Immature natural killer cell (primary cell): ENCODE measurements around the gene ADAMTSL2. TPM values are rescaled to one million over a fixed set of nuclear protein-coding genes. Genes with fewer than 3 reads are reported as not detected.

ENCODE experiments used
- DNase-seq, 3 donors: peaks; one replicate each; pipeline ENCODE4 v3.0.0; 2022; ENCODE audit warnings: mixed read lengths in 1 of 3
- H3K27ac Mint-ChIP-seq, 6 donors: one replicate each; pipeline ENCODE4 v1.8.0; 2020; ENCODE audit warnings: mixed read lengths in 6 of 6, mild to moderate bottlenecking in 5 of 6, inconsistent platforms in 4 of 6, moderate library complexity in 3 of 6
- H3K27me3 Mint-ChIP-seq, 3 donors: one replicate each; pipeline ENCODE4 v1.8.0; 2020 to 2021; ENCODE audit warnings: low read depth in 3 of 3, mild to moderate bottlenecking in 3 of 3, mixed read lengths in 3 of 3, moderate library complexity in 3 of 3, inconsistent platforms in 1 of 3
- H3K36me3 Mint-ChIP-seq, 3 donors: one replicate each; pipeline ENCODE4 v1.8.0; 2020; ENCODE audit warnings: mixed read lengths in 3 of 3, inconsistent platforms in 2 of 3, mild to moderate bottlenecking in 2 of 3
- H3K4me1 Mint-ChIP-seq, 2 donors: one replicate each; pipeline ENCODE4 v1.8.0; 2020; ENCODE audit warnings: inconsistent platforms in 2 of 2, mild to moderate bottlenecking in 2 of 2, mixed read lengths in 2 of 2, moderate library complexity in 1 of 2
- H3K4me3 Mint-ChIP-seq, 5 donors: one replicate each; pipeline ENCODE4 v1.8.0; 2020; ENCODE audit warnings: mild to moderate bottlenecking in 5 of 5, mixed read lengths in 5 of 5, inconsistent platforms in 3 of 5, moderate library complexity in 3 of 5
- H3K9me3 Mint-ChIP-seq, 6 donors: one replicate each; pipeline ENCODE4 v1.8.0; 2020; ENCODE audit warnings: mild to moderate bottlenecking in 6 of 6, mixed read lengths in 6 of 6, inconsistent platforms in 4 of 6, moderate library complexity in 3 of 6
- polyA plus RNA-seq, 3 donors: library from polyadenylated mRNA; unstranded; fragments of 300-500 nt; fragmentation: Illumina TruSeq; gene quantifications; one replicate each; pipeline ENCODE4 v1.2.3, GENCODE V29; 2021

Gene ADAMTSL2
- polyA plus RNA-seq, 3 donors from 2014 or later, result not detected

DNA sequence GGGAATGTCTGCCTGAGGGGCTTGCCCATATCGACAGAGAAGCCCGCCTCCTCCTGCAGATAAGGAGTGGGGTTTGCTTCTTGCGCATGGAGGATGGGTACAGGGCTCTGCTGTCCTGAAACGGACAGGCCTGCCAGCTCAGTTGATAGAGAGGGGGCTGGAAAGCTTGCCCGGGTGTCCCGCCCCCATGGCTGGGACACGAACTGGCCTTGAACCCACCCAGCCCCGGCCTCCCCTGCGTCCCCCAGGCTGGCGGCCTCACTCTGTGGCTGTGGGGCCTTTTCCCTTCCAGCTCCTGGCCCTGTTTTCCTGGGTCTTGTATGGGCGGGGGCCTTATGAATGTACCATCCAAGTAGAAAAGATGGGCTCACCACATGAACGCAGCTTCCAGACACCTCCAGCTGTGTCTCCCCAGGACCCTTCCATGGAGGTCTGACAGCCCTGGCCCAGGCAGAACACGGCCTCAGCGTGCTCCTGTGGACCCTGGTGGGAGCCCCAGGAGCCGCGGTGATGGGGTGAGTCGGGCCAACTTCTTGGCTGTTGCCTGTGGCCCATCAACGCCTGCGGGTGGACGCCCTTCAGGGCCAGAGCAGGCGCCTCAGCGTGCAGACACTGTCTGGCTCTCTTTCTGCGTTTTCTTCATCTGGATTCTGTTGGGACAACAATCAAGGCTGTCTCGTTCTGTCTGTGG, 39.7 kb upstream of the ADAMTSL2 start:
- no peak for DNase-seq
- Mint-ChIP-seq H3K36me3 (no peaks in the 10 kb centered on the region), H3K4me3 (no peak overlapping the region), H3K9me3 (no peaks in the 10 kb centered on the region), H3K27me3 (peaks cover 0 to 5% (median 0%) of the 10 kb centered on the region in 3 donors), H3K27ac (no peak overlapping the region), H3K4me1 (no peaks in the 10 kb centered on the region)

GRCh38 chr9:133495327-133496293, 38.9 kb upstream of the ADAMTSL2 start:
- Mint-ChIP-seq H3K27ac (no peak overlapping the region), H3K4me1 (no peaks in the 10 kb centered on the region), H3K36me3 (no peaks in the 10 kb centered on the region), H3K27me3 (peaks cover 0 to 8% (median 0%) of the 10 kb centered on the region in 3 donors), H3K4me3 (no peak overlapping the region), H3K9me3 (no peaks in the 10 kb centered on the region)
- no peak for DNase-seq

DNA sequence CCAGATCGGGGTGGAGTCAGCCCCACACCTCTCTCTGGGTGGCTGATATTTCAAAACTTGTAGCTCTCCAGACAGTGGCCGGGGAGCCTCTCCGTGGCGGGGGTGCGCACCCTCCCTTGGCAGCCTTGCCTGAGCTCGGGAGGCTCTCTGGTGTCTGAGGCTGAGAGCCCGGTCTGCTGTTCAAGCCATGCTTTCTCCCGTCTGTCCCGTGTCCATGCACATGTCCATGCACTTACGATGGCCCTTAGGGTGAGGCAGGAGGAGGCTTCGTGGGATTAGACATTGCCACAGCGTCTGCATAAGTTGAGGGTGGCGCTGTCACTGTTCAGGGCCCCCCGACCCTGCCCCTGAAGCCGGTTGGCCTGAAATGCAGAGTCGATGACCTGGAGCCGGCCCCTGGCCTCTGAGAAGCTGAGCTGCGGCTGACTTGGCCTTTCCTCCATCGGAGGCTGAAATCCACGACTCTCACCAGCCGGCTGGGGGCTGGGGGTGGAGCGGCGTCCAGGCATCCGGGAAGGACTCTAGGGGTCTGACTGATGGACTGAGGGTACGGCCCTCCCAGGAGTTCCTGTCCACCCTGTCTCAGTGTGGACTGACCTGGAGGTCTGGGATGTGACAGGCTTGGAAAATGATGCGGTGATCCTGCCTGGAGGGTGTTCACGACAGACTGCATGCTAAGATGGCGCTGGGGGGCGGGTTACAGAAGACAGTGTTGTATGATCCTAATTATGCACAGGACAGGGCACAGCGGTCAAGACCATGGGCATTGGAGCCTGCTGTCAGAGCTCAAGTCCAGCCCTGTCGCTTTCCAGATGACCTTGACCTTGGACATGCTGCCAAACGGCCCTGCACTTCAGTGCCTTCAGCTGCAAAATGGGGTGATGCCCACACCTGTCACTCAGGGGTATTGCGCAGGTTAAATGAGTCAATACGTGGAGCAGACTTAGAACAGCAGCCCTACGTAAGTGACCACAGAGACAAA, 37.4 kb upstream of the ADAMTSL2 start:
- H3K4me1 Mint-ChIP-seq, result no peaks in the 10 kb centered on the region
- H3K9me3 Mint-ChIP-seq, result peaks cover 0 to 13% (median 7%) of the 10 kb centered on the region in 6 donors
- H3K36me3 Mint-ChIP-seq, result peaks cover 0 to 11% (median 0%) of the 10 kb centered on the region in 3 donors
- DNase-seq, result no peak
- no peak overlapping the region for H3K4me3 Mint-ChIP-seq
- peaks cover 0 to 20% (median 2%) of the 10 kb centered on the region in 3 donors for H3K27me3 Mint-ChIP-seq
- H3K27ac Mint-ChIP-seq, result no peak overlapping the region

GRCh38 chr9:133499132-133499891, 35.2 kb upstream of the ADAMTSL2 start:
- no peak for DNase-seq
- no peaks in the 10 kb centered on the region for H3K4me1 Mint-ChIP-seq
- no peak overlapping the region for H3K4me3 Mint-ChIP-seq
- peaks cover 4 to 20% (median 10%) of the 10 kb centered on the region in 6 donors for H3K9me3 Mint-ChIP-seq
- H3K27me3 Mint-ChIP-seq, result peaks cover 0 to 29% (median 2%) of the 10 kb centered on the region in 3 donors
- peaks cover 0 to 13% (median 0%) of the 10 kb centered on the region in 3 donors for H3K36me3 Mint-ChIP-seq
- H3K27ac Mint-ChIP-seq, result no peak overlapping the region

GRCh38 chr9:133499892-133500270, 34.6 kb upstream of the ADAMTSL2 start:
- H3K9me3 Mint-ChIP-seq, result peaks cover 4 to 20% (median 10%) of the 10 kb centered on the region in 6 donors
- no peak overlapping the region for H3K4me3 Mint-ChIP-seq
- peaks cover 0 to 29% (median 2%) of the 10 kb centered on the region in 3 donors for H3K27me3 Mint-ChIP-seq
- no peak overlapping the region for H3K27ac Mint-ChIP-seq
- peaks cover 0 to 13% (median 0%) of the 10 kb centered on the region in 3 donors for H3K36me3 Mint-ChIP-seq
- no peak for DNase-seq
- no peaks in the 10 kb centered on the region for H3K4me1 Mint-ChIP-seq

GRCh38 chr9:133502112-133502511, 32.4 kb upstream of the ADAMTSL2 start:
- Mint-ChIP-seq H3K27ac (no peak overlapping the region), H3K36me3 (peaks cover 0 to 13% (median 0%) of the 10 kb centered on the region in 3 donors), H3K9me3 (peaks cover 4 to 20% (median 10%) of the 10 kb centered on the region in 6 donors)

GRCh38 chr9:133505186-133505830, 29.2 kb upstream of the ADAMTSL2 start:
- DNase-seq, result no peak
- peaks cover 0 to 13% (median 0%) of the 10 kb centered on the region in 3 donors for H3K36me3 Mint-ChIP-seq
- H3K4me1 Mint-ChIP-seq, result peaks cover 10% of the 10 kb centered on the region in 2 donors
- peaks cover 4 to 20% (median 10%) of the 10 kb centered on the region in 6 donors for H3K9me3 Mint-ChIP-seq
- H3K27me3 Mint-ChIP-seq, result peaks cover 0 to 23% (median 2%) of the 10 kb centered on the region in 3 donors
- H3K27ac Mint-ChIP-seq, result no peak overlapping the region
- no peak overlapping the region for H3K4me3 Mint-ChIP-seq

More at GRCh38 chr9:133502112-133502511, 32.4 kb upstream of the ADAMTSL2 start:
- Mint-ChIP-seq H3K27me3 (peaks cover 0 to 29% (median 2%) of the 10 kb centered on the region in 3 donors), H3K4me1 (no peaks in the 10 kb centered on the region), H3K4me3 (no peak overlapping the region)
- DNase-seq, result no peak

- peaks cover 0 to 10% (median 0%) of the 10 kb centered on the region in 3 donors for H3K36me3 Mint-ChIP-seq
- H3K9me3 Mint-ChIP-seq, result peaks cover 4 to 18% (median 10%) of the 10 kb centered on the region in 6 donors
- no peak for DNase-seq
- no peak overlapping the region for H3K27ac Mint-ChIP-seq
- H3K4me3 Mint-ChIP-seq, result no peak overlapping the region
- H3K4me1 Mint-ChIP-seq, result peaks cover 10% of the 10 kb centered on the region in 2 donors
- H3K27me3 Mint-ChIP-seq, result peaks cover 0 to 21% (median 2%) of the 10 kb centered on the region in 3 donors
Observed at GRCh38 chr9:133505901-133506652, 28.4 kb upstream of the ADAMTSL2 start.

DNA sequence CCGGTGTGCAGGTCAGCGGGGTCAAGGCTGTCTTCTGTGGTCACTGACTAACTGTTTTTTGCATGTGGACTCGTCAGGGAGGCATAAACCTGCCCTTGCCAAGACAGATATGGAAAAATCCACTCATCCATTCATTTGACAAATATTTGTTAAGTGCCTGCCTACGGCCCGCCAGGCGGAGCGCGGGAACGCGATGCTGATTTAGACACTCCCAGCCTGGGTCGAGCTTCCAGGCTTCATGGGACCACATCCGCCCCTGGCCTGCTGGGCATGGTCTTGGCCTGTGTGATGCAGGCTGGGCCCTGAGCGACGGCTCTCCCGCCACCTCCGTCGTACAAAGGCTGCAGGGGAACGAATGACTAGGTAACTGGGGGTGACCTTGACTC, 27.9 kb upstream of the ADAMTSL2 start:
- peaks cover 0 to 16% (median 0%) of the 10 kb centered on the region in 3 donors for H3K27me3 Mint-ChIP-seq
- peaks cover 0 to 6% (median 0%) of the 10 kb centered on the region in 3 donors for H3K36me3 Mint-ChIP-seq

DNA sequence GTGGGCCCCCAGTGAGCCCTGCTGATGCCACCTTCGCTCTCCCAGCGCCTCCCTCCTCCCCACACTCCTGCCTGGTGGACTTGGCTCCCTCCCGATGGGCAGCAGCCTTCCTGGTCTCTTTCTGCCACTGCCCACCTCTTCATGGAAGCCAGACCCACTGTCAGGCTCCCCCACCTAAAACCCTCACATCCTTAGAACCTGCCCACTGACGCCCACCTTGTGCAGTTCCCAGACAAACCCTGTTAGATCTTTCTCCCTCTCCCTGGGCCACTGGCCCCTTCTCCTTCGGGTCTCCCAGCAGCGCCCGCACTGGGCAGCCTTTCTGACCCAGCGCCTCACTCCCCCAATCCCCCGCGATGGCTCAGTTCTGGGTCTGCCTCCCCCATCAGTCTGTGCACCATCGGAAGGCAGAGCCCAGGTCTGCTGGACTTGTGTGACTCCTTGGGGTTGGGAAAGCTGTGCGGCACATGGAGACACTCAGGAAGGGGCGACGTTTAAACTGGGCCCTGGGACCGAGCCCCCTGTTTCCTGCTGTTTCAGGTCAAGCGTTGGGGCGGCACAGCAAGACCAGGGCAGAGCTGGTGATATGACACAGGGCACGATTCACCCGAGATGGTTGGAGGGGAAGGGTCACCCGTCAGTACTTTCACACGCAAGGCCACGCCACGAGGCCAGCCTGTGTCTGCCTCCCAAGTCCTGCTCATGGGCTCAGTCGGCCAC, 27.1 kb upstream of the ADAMTSL2 start:
- H3K36me3 Mint-ChIP-seq, result no peaks in the 10 kb centered on the region
- H3K27me3 Mint-ChIP-seq, result peaks cover 0 to 10% (median 0%) of the 10 kb centered on the region in 3 donors
- H3K27ac Mint-ChIP-seq, result no peak overlapping the region

More for the DNA sequence above, 27.9 kb upstream of the ADAMTSL2 start:
- H3K9me3 Mint-ChIP-seq, result peaks cover 4 to 12% (median 7%) of the 10 kb centered on the region in 6 donors
- no peak overlapping the region for H3K27ac Mint-ChIP-seq
- peaks cover 10% of the 10 kb centered on the region in 2 donors for H3K4me1 Mint-ChIP-seq
- no peak overlapping the region for H3K4me3 Mint-ChIP-seq
- DNase-seq, result no peak

GRCh38 chr9:133508046-133508445, 26.5 kb upstream of the ADAMTSL2 start:
- Mint-ChIP-seq H3K4me1 (peaks cover 10% of the 10 kb centered on the region in 2 donors), H3K27me3 (peaks cover 0 to 9% (median 0%) of the 10 kb centered on the region in 3 donors), H3K4me3 (no peak overlapping the region), H3K36me3 (no peaks in the 10 kb centered on the region), H3K9me3 (no peaks in the 10 kb centered on the region), H3K27ac (no peak overlapping the region)
- DNase-seq, result no peak

More for the DNA sequence above, 27.1 kb upstream of the ADAMTSL2 start:
- peaks cover under 1 to 4% (median 3%) of the 10 kb centered on the region in 6 donors for H3K9me3 Mint-ChIP-seq
- peaks cover 10% of the 10 kb centered on the region in 2 donors for H3K4me1 Mint-ChIP-seq
- no peak for DNase-seq
- no peak overlapping the region for H3K4me3 Mint-ChIP-seq
